PC-9 (cell line): Measurements from ENCODE around the gene MIS12. TPM values are rescaled to one million over a fixed set of nuclear protein-coding genes. Genes with fewer than 3 reads are reported as not detected.

Experiments
- BruUV-seq: library from RNA; stranded (reverse); fragments of 400-500 nt; replicated peaks from 2 replicates; lab custom pipeline; 2021; lab: Mats Ljungman, UMichigan
- CTCF ChIA-PET: fragments of 300-600 bp; sonication (Branson Sonifier 250); formaldehyde crosslinking; loops from one replicate; lab custom pipeline; 2022; ENCODE audit warnings: antibody characterized with exemption; lab: Charles Lee
- POLR2A ChIA-PET: fragments of 300-600 bp; sonication (Branson Sonifier 250); formaldehyde crosslinking; loops from one replicate; lab custom pipeline; 2022; ENCODE audit warnings: antibody characterized with exemption; ENCODE audit not compliant: unreplicated experiment; lab: Charles Lee
- DNase-seq, 2 experiments: peaks; one replicate each; pipeline versions ENCODE4 v3.0.0 to v3.0.0-alpha.2; 2015 to 2022; ENCODE audit warnings: mixed read lengths in 1 of 2
- H2AFZ ChIP-seq: fragments of 200-600 bp; sonication (generic); 2 replicates; pipeline ENCODE4 v1.8.1; 2017; ENCODE audit warnings: antibody characterized with exemption
- H3F3A ChIP-seq: fragments of 200-600 bp; sonication (generic); 2 replicates; pipeline ENCODE4 v1.8.1; 2017; ENCODE audit warnings: antibody characterized with exemption, mild to moderate bottlenecking, low read depth; ENCODE audit not compliant: insufficient read depth
- H3K27ac ChIP-seq: fragments of 200-600 bp; sonication (generic); 2 replicates; pipeline ENCODE4 v1.6.1; 2016; ENCODE audit warnings: mixed run types
- H3K27me3 ChIP-seq: fragments of 200-600 bp; sonication (generic); 2 replicates; pipeline ENCODE4 v1.6.1; 2016; ENCODE audit warnings: low read depth, mixed run types; ENCODE audit not compliant: insufficient read depth
- H3K36me3 ChIP-seq: fragments of 200-600 bp; sonication (generic); 2 replicates; pipeline ENCODE4 v1.6.1; 2016; ENCODE audit warnings: low read depth, mixed run types
- H3K4me1 ChIP-seq: fragments of 200-600 bp; sonication (generic); replicated peaks from 2 replicates; pipeline ENCODE4 v1.6.1; 2016; ENCODE audit warnings: mixed run types; ENCODE audit not compliant: insufficient read depth
- H3K4me2 ChIP-seq: fragments of 200-600 bp; sonication (generic); 2 replicates; pipeline ENCODE4 v1.6.1; 2017; ENCODE audit warnings: mixed run types
- H3K4me3 ChIP-seq: fragments of 200-600 bp; sonication (generic); 2 replicates; pipeline ENCODE4 v1.6.1; 2016; ENCODE audit warnings: mixed run types
- H3K79me2 ChIP-seq: fragments of 200-600 bp; sonication (generic); 2 replicates; pipeline ENCODE4 v1.6.1; 2017; ENCODE audit warnings: low read depth, mixed run types
- H3K9me2 ChIP-seq: fragments of 200-600 bp; sonication (generic); 2 replicates; pipeline ENCODE4 v1.8.1; 2017; ENCODE audit warnings: mild to moderate bottlenecking; ENCODE audit not compliant: insufficient read depth
- H3K9me3 ChIP-seq: fragments of 200-600 bp; sonication (generic); 2 replicates; pipeline ENCODE4 v1.8.1; 2016; ENCODE audit warnings: low read depth; ENCODE audit not compliant: insufficient read depth
- H4K20me1 ChIP-seq: fragments of 200-600 bp; sonication (generic); 2 replicates; pipeline ENCODE4 v1.8.1; 2017; ENCODE audit not compliant: insufficient read depth
- CTCF ChIP-seq: fragments of 200-600 bp; sonication (generic); conservative IDR thresholded peaks from 2 replicates; pipeline ENCODE4 v1.6.1; 2017; ENCODE audit warnings: mixed run types, antibody characterized with exemption, mild to moderate bottlenecking, moderate library complexity
- EZH2 ChIP-seq: fragments of 200-600 bp; sonication (generic); IDR thresholded peaks from 2 replicates; pipeline ENCODE4 v1.8.0; 2017; ENCODE audit warnings: antibody characterized with exemption, low read depth
- intact Hi-C: fragments of 100-400 bp; cut with micrococcal nuclease; formaldehyde crosslinking; loops from one replicate; pipeline ENCODE4 v1.10.0; 2022; ENCODE audit not compliant: unreplicated experiment
- total RNA-seq: library from RNA; stranded (reverse); gene quantifications from 2 replicates; pipeline ENCODE4 v1.2.3, GENCODE V29; 2021

Gene MIS12
- total RNA-seq, 1 experiment from 2014 or later = 19.5 TPM

- H3K79me2 ChIP-seq = no peaks in the 10 kb centered on the region
- no peaks in the 10 kb centered on the region for H3K9me3 ChIP-seq
- H3K4me3 ChIP-seq = no peak overlapping the region
- no peaks in the 10 kb centered on the region for H3K9me2 ChIP-seq
- H3K4me2 ChIP-seq = no peak overlapping the region
- no peaks in the 10 kb centered on the region for H4K20me1 ChIP-seq
- H3F3A ChIP-seq = no peaks in the 10 kb centered on the region
- TF ChIP-seq CTCF = no peak
- no peak for TF ChIP-seq EZH2
- CTCF ChIA-PET = no interaction called here
- BruUV-seq = no TSS peak
- intact Hi-C loops = no loop called here
- POLR2A ChIA-PET = no interaction called here
- DNase-seq = no peak
- no peak overlapping the region for H3K27ac ChIP-seq
- no peaks in the 10 kb centered on the region for H3K36me3 ChIP-seq
- H2AFZ ChIP-seq = no peak overlapping the region
- H3K4me1 ChIP-seq = no peaks in the 10 kb centered on the region
- no peaks in the 10 kb centered on the region for H3K27me3 ChIP-seq
Observed at GRCh38 chr17:5532581-5532980, 46.2 kb downstream of the MIS12 start.

- TF ChIP-seq CTCF (no peak), EZH2 (no peak)
- BruUV-seq = no TSS peak
- Histone ChIP-seq H3K36me3 (no peaks in the 10 kb centered on the region), H3K9me2 (no peaks in the 10 kb centered on the region), H2AFZ (no peak overlapping the region), H3K4me1 (no peaks in the 10 kb centered on the region), H3K4me2 (no peak overlapping the region), H3K27ac (no peak overlapping the region), H3K4me3 (no peak overlapping the region), H3K79me2 (no peaks in the 10 kb centered on the region), H3K27me3 (no peaks in the 10 kb centered on the region), H4K20me1 (no peaks in the 10 kb centered on the region), H3K9me3 (no peaks in the 10 kb centered on the region), H3F3A (no peaks in the 10 kb centered on the region)
- ChIA-PET CTCF (no interaction called here), POLR2A (no interaction called here)
- DNase-seq = no peak
- intact Hi-C loops = no loop called here
Observed at GRCh38 chr17:5533486-5534315, 47.3 kb downstream of the MIS12 start.

GRCh38 chr17:5535436-5535835 lies 49.1 kb downstream of the MIS12 start:
- Histone ChIP-seq H3K36me3 (no peaks in the 10 kb centered on the region), H3K4me3 (no peak overlapping the region), H4K20me1 (no peaks in the 10 kb centered on the region), H3K27me3 (no peaks in the 10 kb centered on the region), H3K4me1 (no peaks in the 10 kb centered on the region), H3K79me2 (no peaks in the 10 kb centered on the region), H3K27ac (no peak overlapping the region), H3F3A (no peaks in the 10 kb centered on the region), H3K9me3 (no peaks in the 10 kb centered on the region), H3K9me2 (no peaks in the 10 kb centered on the region), H3K4me2 (no peak overlapping the region), H2AFZ (no peak overlapping the region)
- TF ChIP-seq EZH2 (no peak), CTCF (no peak)
- intact Hi-C loops = no loop called here
- no peak for DNase-seq
- no TSS peak for BruUV-seq
- ChIA-PET CTCF (no interaction called here), POLR2A (no interaction called here)
